Gastroesophageal sphincter (tissue), 3 donors: ENCODE data around the gene TOM1L2.

Experiments
- CTCF ChIP-seq, 4 experiments: fragments of 200-600 bp in 2 of 4; fragments of 450-650 bp in 2 of 4; sonication (generic) in 1 of 4; IDR thresholded peaks; one replicate each; pipeline ENCODE4 v1.5.1; 2017 to 2019; ENCODE audit warnings: antibody characterized with exemption in 4 of 4, mild to moderate bottlenecking in 2 of 4, moderate library complexity in 2 of 4
- POLR2A ChIP-seq, 2 donors: fragments of 450-650 bp; IDR thresholded peaks; one replicate each; pipeline ENCODE4 v1.6.1; 2017; ENCODE audit warnings: antibody characterized with exemption in 2 of 2, mild to moderate bottlenecking in 2 of 2, moderate library complexity in 1 of 2

- TF ChIP-seq POLR2A (IDR thresholded peaks at IDR 0.05) = no peak
- no peak for TF ChIP-seq CTCF (IDR thresholded peaks at IDR 0.05)
Measured at GRCh38 chr17:17826942-17827785, 145.0 kb downstream of the TOM1L2 start.
